KMS-11 (cell line): ENCODE data around the gene BSND.

Experiments used
- H2AFZ ChIP-seq: fragments of 200-600 bp; sonication (generic); 2 replicates; pipeline ENCODE4 v1.6.1; 2016; ENCODE audit warnings: antibody characterized with exemption, mixed run types, low read depth
- H3K27ac ChIP-seq: fragments of 200-600 bp; sonication (generic); 2 replicates; pipeline ENCODE4 v1.6.1; 2016; ENCODE audit warnings: mild to moderate bottlenecking, mixed run types
- H3K27me3 ChIP-seq: fragments of 200-600 bp; sonication (generic); 2 replicates; pipeline ENCODE4 v1.6.1; 2017; ENCODE audit warnings: mild to moderate bottlenecking, low read depth, mixed run types, moderate library complexity; ENCODE audit not compliant: insufficient read depth
- H3K36me3 ChIP-seq: fragments of 200-600 bp; sonication (generic); 2 replicates; pipeline ENCODE4 v1.6.1; 2017; ENCODE audit warnings: mild to moderate bottlenecking, mixed run types; ENCODE audit not compliant: insufficient read depth
- H3K4me1 ChIP-seq: fragments of 200-600 bp; sonication (generic); 2 replicates; pipeline ENCODE4 v1.6.1; 2016; ENCODE audit warnings: mild to moderate bottlenecking, low read depth, mixed run types; ENCODE audit not compliant: poor library complexity, severe bottlenecking
- H3K4me2 ChIP-seq: fragments of 200-600 bp; sonication (generic); 2 replicates; pipeline ENCODE4 v1.7.0; 2016; ENCODE audit warnings: mild to moderate bottlenecking, mixed run types
- H3K4me3 ChIP-seq: fragments of 200-600 bp; sonication (generic); IDR thresholded peaks from 2 replicates; pipeline ENCODE4 v1.6.1; 2017; ENCODE audit warnings: low read depth, low read length, mixed read lengths; ENCODE audit not compliant: insufficient read depth
- H3K79me2 ChIP-seq: fragments of 200-600 bp; sonication (generic); 2 replicates; pipeline ENCODE4 v1.6.1; 2016; ENCODE audit warnings: low read depth, mixed run types; ENCODE audit not compliant: insufficient read depth
- H3K9ac ChIP-seq: fragments of 200-600 bp; sonication (generic); 2 replicates; pipeline ENCODE4 v1.6.1; 2016; ENCODE audit warnings: mild to moderate bottlenecking, mixed run types
- H4K20me1 ChIP-seq: fragments of 200-600 bp; sonication (generic); 2 replicates; pipeline ENCODE4 v1.6.1; 2016; ENCODE audit warnings: mild to moderate bottlenecking, mixed run types; ENCODE audit not compliant: insufficient read depth
- TF ChIP-seq, protein P1 (sequence below): fragments of 200-600 bp; sonication (generic); conservative IDR thresholded peaks from 2 replicates; pipeline ENCODE4 v1.6.1; 2017; ENCODE audit warnings: low read depth, mild to moderate bottlenecking, antibody characterized with exemption, low read length, moderate library complexity, mixed read lengths

The BSND gene

DNA sequence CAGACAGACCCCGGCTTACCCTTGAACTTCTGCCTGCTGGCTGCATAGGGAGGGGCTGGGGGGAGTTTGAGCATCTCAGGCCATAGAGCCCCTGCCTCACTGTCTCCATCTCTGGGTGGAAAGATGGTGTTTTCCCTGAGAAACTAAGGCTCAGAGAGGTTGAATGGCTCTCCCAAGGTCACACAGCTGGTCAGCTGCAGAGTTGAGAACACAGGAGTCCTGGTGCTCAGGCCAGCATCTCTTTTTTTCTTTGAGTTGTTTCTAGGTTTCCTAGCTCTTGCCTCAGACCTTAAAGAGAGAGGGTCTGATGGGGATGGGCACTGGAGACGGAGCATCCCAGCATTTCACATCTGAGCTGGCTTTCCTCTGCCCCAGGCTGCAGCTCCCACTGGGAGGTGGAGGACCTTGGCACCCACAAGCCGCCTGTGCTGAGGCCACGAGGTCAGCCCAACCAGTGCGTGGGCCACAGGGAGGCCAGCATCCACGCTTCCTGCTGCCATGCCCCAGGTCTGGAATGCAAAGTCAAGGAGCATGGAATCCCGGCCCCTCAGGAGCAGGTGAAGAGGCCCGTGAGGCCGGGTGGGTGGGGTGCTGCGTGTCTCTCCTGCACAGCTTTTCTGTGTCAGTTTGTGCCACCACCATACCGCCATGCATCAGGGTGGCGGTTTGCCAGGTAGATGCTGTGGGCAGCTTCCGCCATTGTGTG lies 62.4 kb downstream of the BSND start:
- Histone ChIP-seq H3K27ac (no peak overlapping the region), H3K27me3 (no peaks in the 10 kb centered on the region), H3K4me3 (no peak overlapping the region), H3K36me3 (no peaks in the 10 kb centered on the region), H2AFZ (no peak overlapping the region), H3K4me2 (no peak overlapping the region), H4K20me1 (no peaks in the 10 kb centered on the region), H3K4me1 (no peaks in the 10 kb centered on the region), H3K9ac (no peak overlapping the region), H3K79me2 (no peaks in the 10 kb centered on the region)
- TF ChIP-seq, protein P1, sequence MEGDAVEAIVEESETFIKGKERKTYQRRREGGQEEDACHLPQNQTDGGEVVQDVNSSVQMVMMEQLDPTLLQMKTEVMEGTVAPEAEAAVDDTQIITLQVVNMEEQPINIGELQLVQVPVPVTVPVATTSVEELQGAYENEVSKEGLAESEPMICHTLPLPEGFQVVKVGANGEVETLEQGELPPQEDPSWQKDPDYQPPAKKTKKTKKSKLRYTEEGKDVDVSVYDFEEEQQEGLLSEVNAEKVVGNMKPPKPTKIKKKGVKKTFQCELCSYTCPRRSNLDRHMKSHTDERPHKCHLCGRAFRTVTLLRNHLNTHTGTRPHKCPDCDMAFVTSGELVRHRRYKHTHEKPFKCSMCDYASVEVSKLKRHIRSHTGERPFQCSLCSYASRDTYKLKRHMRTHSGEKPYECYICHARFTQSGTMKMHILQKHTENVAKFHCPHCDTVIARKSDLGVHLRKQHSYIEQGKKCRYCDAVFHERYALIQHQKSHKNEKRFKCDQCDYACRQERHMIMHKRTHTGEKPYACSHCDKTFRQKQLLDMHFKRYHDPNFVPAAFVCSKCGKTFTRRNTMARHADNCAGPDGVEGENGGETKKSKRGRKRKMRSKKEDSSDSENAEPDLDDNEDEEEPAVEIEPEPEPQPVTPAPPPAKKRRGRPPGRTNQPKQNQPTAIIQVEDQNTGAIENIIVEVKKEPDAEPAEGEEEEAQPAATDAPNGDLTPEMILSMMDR = no peak
